SK-N-DZ (cell line): ENCODE data around the gene GRID1.

Experiments used
- DNase-seq: peaks from one replicate; pipeline ENCODE4 v3.0.0-alpha.2; 2015; ENCODE audit warnings: low spot score

The GRID1 gene

DNA sequence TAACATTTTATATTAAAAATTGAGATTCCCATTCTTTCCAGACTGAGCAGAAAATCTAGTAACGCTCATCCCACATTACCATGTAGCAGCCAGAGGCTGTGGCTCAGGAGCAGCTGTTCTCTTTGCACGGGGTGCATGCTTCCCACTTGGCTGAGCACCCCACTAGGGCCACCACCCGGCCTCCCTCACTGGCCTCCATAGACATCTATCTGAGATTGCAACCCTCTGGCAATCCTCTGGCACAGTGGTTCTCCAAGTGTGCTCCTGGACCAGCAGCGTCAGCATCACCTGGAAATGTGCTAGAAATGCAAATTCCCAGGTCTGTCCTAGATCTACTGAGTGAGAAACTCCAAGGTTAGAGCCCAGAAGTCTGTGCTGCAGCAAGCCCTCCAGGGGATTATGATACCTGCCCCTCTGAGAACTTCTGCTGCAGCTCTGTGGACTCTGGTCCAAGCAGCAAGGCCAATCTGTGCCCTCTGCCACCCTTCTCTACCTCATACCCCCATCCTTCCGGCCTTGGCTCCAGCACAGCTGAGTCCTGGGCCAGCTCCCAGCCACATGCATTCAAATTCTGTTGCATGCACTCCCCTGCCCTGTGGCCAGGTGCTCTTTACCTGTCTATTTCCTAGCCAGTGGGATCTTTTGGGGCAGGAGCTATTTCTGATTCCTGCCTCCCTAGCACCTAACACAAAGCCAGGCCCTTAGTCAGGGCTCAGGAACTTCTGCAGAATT, 301.5 kb downstream of the GRID1 start:
- DNase-seq, result no peak

DNA sequence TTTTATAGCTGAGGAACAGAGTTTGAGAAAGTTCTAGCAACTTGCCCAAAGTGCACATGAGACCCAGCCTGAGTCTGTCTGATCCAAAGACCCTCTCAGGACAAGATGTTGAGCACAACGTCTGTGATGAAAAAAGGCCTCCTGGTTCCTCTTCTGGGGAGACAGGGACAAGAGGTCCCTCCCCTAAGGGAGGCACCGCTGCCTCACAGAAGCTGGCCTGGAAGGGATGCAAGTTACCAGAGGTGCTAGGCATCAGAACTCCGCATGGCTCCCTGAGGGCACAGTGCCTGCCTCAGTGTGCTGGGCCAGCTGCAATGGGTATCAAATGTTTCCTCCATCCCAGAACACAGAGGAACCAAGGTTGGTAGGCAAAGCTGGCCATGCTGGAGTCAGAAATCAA, 302.4 kb downstream of the GRID1 start:
- no peak for DNase-seq

DNA sequence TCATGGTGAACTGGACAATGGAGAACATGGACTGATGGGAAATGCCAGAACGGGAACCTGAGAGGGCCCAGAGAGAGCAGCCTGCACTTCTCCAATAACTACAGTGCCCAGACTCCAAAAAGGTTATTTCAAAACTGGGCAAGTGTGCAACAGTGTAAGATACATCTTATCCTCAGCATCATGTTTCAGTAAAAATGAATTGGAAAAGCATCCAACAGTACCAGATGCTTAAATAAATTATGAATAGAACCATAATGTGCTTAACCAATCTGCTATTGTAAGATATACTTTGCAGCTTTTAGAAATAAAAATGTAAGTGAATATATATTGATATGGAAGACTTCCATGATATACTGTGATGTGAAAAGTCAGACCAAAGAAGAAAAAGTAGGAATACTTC, 303.3 kb downstream of the GRID1 start:
- no peak for DNase-seq

DNA sequence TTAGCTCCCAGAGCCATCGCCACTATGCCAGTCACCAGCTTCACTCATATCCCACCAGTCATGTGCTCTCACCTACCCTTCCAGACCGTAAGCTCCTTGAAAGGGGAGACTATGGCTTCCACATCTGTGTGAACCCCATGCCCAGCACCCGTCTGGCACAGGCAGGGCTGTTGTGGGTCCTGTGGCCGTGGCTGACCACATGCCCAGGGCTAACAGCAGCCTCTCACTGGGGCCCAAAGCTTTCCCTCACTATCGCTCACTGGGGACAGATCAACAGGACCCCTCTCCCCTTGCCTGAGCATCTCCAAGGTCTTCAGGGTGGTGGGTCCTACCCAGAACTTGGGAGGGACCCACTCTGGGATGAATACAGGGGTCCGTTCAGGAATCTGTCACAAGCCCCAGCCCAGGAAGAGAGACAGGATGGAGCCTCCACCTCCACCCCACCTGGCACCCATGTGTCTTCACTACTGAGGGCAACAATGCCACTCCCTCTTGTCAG, 303.9 kb downstream of the GRID1 start:
- no peak for DNase-seq

GRCh38 chr10:86062198-86062550, 304.4 kb downstream of the GRID1 start:
- DNase-seq, result no peak

DNA sequence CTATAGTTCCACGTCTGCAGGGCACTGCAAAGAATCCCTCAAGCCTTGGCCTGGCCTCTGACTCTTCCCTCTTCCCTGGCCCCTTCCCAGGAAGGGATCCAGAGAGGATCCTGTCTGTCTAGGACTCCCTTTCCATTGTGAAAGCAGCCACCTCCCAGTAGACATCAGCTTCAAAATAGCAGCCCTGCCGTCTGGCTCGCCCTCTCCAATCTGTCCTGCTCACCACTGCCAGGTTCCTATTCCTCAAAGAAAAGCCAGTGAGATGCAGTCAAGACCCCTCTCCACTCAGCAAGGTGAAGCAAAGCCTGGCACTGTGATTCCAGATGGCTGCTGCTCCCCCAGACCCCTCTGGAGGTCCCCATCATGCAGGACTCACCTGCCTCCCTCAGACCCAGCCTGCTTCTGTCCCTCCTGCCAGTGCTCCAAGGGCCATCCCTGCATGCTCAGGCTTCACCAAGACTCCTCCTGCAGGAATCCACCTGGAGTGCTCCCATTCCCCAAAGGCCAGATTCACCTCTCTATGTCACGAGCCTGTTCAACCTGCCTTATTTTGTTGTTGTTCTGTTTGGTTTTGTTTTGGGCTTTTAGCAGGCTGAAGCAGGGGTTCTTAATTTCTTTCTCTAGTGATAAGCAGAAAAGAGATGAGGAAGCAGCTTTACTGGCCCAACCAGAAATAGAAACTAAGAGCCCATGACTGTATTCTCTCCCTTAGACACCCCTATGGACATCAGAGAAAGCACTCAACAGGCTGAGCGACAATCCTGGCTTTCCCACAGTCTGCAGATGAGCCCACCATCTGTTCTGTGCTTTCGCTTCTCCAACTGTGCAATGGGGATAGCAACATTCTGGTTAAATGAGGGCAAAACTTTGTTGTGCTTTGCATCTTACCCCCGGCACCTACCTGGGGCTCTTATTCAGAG, 305.1 kb downstream of the GRID1 start:
- no peak for DNase-seq

DNA sequence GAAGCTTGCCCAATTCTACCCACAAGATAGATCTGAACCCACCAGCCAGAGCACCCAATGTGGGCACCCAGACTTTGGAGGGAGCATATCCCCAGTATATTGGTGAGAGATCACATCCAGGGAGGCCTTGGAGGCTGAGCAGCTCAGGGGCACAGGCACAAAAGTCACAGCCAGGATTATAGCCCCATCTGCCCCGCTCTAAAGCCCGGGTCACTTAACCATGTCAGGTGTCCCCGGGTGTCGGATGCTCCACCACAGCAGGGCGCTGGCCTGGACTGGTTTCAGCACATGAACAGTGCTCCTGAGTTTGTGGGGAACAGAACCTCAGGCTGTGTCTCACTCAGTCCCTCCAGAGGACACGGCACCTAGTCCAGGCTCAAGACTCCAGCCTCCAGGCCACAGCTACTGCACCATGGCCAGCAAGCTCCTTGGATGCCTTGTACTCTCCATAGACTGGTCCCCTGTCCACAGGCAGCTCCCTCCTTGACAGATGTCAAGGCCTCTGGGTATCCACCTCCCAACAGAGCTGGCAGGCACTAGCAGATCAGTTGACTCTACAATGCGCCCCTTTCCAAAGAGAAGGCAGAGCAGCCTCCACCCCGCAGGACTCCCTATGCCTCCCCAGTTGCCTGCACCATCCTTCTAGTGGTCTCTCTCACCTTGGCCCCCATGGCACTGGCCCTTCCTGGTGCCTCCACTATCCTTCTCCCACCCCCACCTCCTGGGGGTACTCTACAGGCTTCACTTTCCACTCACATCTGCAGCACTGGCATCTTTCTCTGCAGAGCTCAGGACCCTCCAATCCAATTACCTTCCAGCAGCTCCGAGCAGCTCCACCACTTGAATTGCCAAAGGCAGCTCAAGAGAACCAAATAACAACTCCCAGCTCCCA, 306.0 kb downstream of the GRID1 start:
- no peak for DNase-seq

DNA sequence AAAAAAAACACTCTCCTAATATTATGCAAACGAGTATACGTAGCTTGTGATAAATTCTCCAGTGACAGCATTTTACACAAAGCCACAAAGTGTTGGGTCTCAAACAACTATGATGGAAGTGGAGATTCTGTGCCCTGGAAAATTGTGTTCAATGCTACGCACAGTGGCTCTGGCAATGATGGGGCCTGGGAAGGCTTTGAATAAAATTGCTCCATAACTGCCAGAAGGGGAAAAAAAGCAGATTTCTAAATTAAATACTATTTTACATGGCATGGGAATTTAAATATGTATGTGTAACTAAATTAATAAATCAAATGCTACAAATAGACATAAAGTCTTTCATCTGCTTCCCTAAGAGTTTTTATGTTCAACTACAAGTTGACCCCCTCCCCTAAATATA, 306.7 kb downstream of the GRID1 start:
- no peak for DNase-seq

- DNase-seq, result no peak
Observed at GRCh38 chr10:86058964-86059363, 307.6 kb downstream of the GRID1 start.

- no peak for DNase-seq
Observed at GRCh38 chr10:86057708-86058107, 308.9 kb downstream of the GRID1 start.

DNA sequence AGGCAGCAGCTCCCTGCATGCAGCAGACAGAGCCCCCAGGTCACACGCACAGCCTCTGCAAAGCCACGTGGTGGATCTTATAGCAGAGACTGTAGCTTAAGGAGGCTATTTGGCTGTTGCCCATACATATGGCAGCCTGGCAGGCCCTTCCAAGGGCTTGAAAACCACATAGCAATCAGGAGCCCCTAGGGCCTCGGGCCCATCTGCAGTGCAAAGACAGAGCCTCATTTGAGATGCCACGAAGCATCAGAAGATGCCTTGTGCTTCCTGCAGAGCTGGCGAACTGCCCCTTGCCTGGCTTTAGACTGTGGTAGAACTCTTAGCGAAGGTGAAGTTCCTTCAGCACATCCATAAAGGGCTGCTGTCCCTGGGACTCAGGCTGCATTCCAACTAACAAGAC, 309.9 kb downstream of the GRID1 start:
- no peak for DNase-seq

DNA sequence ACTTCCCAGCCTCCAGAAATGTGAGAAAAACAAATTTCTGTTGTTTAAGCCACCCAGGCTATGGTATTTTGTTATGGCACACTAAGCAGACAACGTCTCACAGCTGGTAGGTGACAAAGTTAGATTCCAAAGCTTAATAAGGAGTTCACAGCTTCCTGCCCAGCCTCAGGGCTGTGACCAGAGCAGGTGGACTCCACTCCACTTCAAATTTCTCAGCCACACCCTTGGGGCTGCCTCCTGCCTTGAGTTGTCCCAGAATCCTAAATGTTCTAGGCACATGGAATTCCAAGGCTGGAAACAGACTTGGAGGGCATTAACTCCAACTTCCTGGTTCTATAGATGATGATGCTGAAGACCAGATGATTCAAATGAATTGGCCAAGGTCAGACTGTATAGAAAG, 310.7 kb downstream of the GRID1 start:
- no peak for DNase-seq

DNA sequence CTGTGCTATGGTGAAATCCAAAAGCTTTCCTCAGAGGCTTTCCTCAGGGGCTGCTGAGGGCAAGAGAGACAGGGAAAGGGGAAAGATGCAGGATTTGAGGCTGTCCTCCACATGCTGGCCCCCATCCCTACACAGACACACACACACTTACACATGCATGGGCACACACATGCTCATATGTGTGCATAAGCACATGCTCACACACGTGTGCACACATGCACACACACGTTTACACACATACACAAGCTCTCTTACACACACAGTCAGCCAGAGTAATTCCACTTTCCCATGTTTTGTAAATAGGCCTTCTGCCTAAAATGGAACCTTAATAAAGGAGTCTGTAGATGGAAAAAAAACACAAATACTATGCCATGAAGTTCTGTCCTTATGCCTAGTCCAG, 312.9 kb downstream of the GRID1 start:
- DNase-seq, result no peak

DNA sequence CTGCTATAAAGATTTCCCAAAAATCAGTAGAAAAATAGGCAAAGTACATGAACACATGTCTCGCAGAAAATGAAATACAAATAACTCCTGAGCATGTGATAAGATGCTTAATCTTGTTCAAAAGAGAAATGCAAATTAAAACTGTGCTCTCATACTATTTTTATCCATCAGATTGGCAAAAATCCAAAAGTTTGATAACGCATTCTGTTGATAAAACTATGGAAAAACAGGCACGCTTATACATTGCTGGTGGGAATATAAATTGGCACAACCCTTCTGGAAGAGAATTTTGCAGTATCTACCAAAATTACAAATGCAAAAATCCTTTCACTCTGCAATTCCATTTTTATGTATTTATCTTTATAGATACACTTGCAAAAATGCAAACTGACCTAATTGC, 315.0 kb downstream of the GRID1 start:
- DNase-seq, result no peak

- no peak for DNase-seq
Observed at GRCh38 chr10:86049442-86049841, 317.2 kb downstream of the GRID1 start.

GRCh38 chr10:86048973-86049372, 317.6 kb downstream of the GRID1 start:
- no peak for DNase-seq

GRCh38 chr10:86048571-86048970, 318.0 kb downstream of the GRID1 start:
- DNase-seq, result no peak

DNA sequence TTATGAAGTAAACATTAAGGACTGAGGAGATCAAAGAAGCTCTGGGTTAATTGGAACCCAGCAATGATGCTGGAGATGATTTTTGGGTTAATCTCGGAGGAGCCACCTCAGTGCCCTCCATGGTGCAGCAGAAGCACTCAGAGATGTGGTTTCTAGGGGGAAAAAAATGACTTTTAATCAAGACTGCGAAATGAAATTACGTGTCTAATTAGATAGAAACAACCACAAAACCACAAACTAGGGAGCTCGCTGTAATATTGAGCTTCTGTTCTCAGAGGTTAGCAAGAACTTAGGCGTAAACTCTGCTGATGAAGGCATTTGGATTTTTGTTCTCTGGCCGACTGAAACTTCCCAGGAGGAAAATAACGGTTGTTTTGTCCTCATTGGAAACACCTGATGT, 319.0 kb downstream of the GRID1 start:
- no peak for DNase-seq

- no peak for DNase-seq
Observed at GRCh38 chr10:86046845-86047460, 319.6 kb downstream of the GRID1 start.

DNA sequence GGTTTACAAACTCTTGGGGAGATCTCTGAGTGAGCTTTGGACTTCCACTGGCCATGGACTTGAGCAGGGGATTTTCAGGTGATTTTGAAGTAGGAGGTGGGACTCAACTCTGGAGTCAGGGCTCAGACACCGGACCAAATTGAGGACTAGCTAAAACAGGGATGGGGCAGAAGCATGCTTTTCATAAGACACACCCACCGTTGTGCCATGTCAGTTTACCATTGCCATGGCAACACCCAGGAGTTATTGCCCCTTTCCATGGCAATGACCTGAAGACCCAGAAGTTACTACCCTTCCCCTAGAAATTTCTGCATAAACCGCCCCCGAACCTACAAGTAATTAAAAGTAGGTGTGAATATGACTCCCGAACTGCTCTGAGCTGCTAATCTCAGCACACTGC, 320.7 kb downstream of the GRID1 start:
- DNase-seq, result no peak

DNA sequence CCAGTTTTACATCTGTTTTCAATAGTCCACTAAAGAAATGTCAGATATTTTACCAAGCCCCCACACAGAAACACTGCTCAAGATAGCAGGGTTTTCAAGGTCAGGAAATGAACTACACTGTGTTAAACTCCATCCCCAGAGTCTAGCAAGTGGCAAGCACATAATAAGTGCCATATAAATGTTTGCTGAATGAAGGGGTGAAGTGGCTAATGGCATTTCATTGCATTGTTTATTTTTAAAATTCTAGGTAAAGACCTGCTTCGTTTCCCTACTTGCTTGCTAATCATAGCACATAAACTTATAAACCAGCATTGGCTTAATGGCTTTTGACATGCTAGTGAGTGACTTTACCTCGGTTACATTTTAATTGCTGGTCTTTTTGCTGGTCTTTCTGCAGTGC, 322.6 kb downstream of the GRID1 start:
- DNase-seq, result no peak
